ENCODE results near the gene GPHN. TPM values are rescaled to one million over a fixed set of nuclear protein-coding genes. Genes with fewer than 3 reads are reported as not detected.
"Not testable (repeated sequence)": the region's sequence is repeated elsewhere in the genome, so short reads cannot be mapped to it uniquely, and the experiment has no call there.

Gene GPHN
- total and polyA plus RNA-seq, 2 of the 8 experiments (the other 6 are each of a cell fraction or from before 2014, with no cell fraction given): 6.0 to 16.0 TPM

DNA sequence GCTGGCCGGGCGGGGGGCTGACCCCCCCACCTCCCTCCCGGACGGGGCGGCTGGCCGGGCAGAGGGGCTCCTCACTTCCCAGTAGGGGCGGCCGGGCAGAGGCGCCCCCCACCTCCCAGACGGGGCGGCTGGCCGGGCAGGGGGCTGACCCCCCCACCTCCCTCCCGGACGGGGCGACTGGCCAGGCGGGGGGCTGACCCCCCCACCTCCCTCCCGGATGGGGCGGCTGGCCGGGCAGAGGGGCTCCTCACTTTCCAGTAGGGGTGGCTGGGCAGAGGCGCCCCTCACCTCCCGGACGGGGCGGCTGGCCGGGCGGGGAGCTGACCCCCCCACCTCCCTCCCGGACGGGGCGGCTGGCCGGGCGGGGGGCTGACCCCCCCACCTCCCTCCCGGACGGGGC lies 37.2 kb downstream of the GPHN start:
- CTCF ChIA-PET (ENCODE audit: partially characterized antibody); H4K5ac ChIP-seq (ENCODE audit: insufficient read length, low read depth, low read length); H3K4me1 ChIP-seq (replicated peaks in 1 of 4; ENCODE audit: control insufficient read depth in 3 of 4, insufficient read depth in 4 of 4, low read length in 3 of 4); H4K91ac ChIP-seq (replicated peaks; ENCODE audit: insufficient read length, low read length); H3K56ac ChIP-seq (replicated peaks; ENCODE audit: insufficient read length, low read depth, low read length); H2BK5ac ChIP-seq (ENCODE audit: low read depth, low read length); H3K36me3 ChIP-seq (ENCODE audit: control insufficient read depth in 2 of 4, insufficient read depth in 4 of 4, low read length in 3 of 4); H3K4me3 ChIP-seq (ENCODE audit: extremely low read depth in 1 of 4, insufficient read depth in 2 of 4, low read depth in 3 of 4, low read length in 4 of 4); H3K4me2 ChIP-seq (ENCODE audit: insufficient read depth in 1 of 2, low read depth in 2 of 2, low read length in 2 of 2); H3K23me2 ChIP-seq (ENCODE audit: low read depth, low read length); POLR2A ChIA-PET (ENCODE audit: partially characterized antibody); H2BK20ac ChIP-seq (ENCODE audit: low read length); FAIRE-seq; DNase-seq (ENCODE audit: low read depth in 1 of 2, low spot score in 2 of 2); H2AK5ac ChIP-seq (ENCODE audit: low read depth, low read length); H3K4ac ChIP-seq (replicated peaks; ENCODE audit: insufficient read length, low read depth, low read length); H3K27ac ChIP-seq (ENCODE audit: low read depth, low read length); H3K14ac ChIP-seq (ENCODE audit: insufficient read length); H3K27me3 ChIP-seq (replicated peaks in 1 of 4; ENCODE audit: control insufficient read depth in 3 of 4, extremely low read depth in 1 of 4, insufficient read depth in 3 of 4, low read length in 3 of 4); H2AFZ ChIP-seq (ENCODE audit: low read length); H2BK15ac ChIP-seq (ENCODE audit: low read length); H3K79me1 ChIP-seq (ENCODE audit: low read depth, low read length); H3K18ac ChIP-seq (ENCODE audit: extremely low read depth, low read length); H3K9ac ChIP-seq (replicated peaks in 1 of 4; ENCODE audit: extremely low read depth in 1 of 4, low read depth in 3 of 4, low read length in 3 of 4); H3K23ac ChIP-seq (ENCODE audit: insufficient read length); H2BK120ac ChIP-seq (replicated peaks; ENCODE audit: low read depth, low read length); H4K20me1 ChIP-seq (replicated peaks in 1 of 2; ENCODE audit: control insufficient read depth in 1 of 2, insufficient read depth in 2 of 2, low read length in 2 of 2); H4K8ac ChIP-seq (ENCODE audit: extremely low read depth, insufficient read depth, low read length); H2BK12ac ChIP-seq (ENCODE audit: low read depth, low read length): not testable (repeated sequence)
- no CpG with 5 or more reads among the region's 32 CpGs for WGBS, 2 experiments (ENCODE audit: extremely low coverage in 1 of 2, insufficient coverage in 1 of 2, insufficient read length in 1 of 2, insufficient replicate concordance in 2 of 2, low coverage in 1 of 2, low lambda C conversion rate in 2 of 2, missing lambda C conversion rate in 1 of 2)
- Histone ChIP-seq H3K9me3 (ENCODE audit: insufficient read depth in 2 of 2, low read depth in 1 of 2, low read length in 1 of 2) (peaks cover 0 to 13% of the 10 kb centered on the region in 2 experiments; a peak in 2 of 4 replicates), H3K79me2 (ENCODE audit: control insufficient read depth in 1 of 2, insufficient read depth in 2 of 2, low read length in 2 of 2) (peaks cover 0 to 12% of the 10 kb centered on the region in 2 experiments; a peak in 3 of 4 replicates)

DNA sequence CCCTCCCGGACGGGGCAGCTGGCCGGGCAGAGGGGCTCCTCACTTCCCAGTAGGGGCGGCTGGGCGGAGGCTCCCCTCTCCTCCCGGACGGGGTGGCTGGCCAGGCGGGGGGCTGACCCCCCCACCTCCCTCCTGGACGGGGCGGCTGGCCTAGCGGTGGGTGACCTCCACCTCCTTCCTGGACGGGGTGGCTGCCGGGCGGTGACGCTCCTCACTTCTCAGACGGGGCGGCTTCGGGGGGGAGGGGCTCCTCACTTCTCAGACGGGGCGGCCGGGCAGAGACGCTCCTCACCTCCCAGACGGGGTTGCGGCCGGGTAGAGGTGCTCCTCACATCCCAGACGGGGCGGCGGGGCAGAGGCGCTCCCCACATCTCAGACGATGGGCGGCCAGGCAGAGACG lies 37.8 kb downstream of the GPHN start:
- CTCF ChIA-PET (ENCODE audit: partially characterized antibody); H4K20me1 ChIP-seq (replicated peaks in 1 of 2; ENCODE audit: control insufficient read depth in 1 of 2, insufficient read depth in 2 of 2, low read length in 2 of 2); H3K56ac ChIP-seq (replicated peaks; ENCODE audit: insufficient read length, low read depth, low read length); DNase-seq (ENCODE audit: low read depth in 1 of 2, low spot score in 2 of 2); H3K4me2 ChIP-seq (ENCODE audit: insufficient read depth in 1 of 2, low read depth in 2 of 2, low read length in 2 of 2); H3K23me2 ChIP-seq (ENCODE audit: low read depth, low read length); H3K23ac ChIP-seq (ENCODE audit: insufficient read length); FAIRE-seq; H4K5ac ChIP-seq (ENCODE audit: insufficient read length, low read depth, low read length); H4K8ac ChIP-seq (ENCODE audit: extremely low read depth, insufficient read depth, low read length); H3K4me3 ChIP-seq (ENCODE audit: extremely low read depth in 1 of 4, insufficient read depth in 2 of 4, low read depth in 3 of 4, low read length in 4 of 4); H3K79me2 ChIP-seq (ENCODE audit: control insufficient read depth in 1 of 2, insufficient read depth in 2 of 2, low read length in 2 of 2); H2BK5ac ChIP-seq (ENCODE audit: low read depth, low read length); H3K27ac ChIP-seq (ENCODE audit: low read depth, low read length); H2AFZ ChIP-seq (ENCODE audit: low read length); H2AK5ac ChIP-seq (ENCODE audit: low read depth, low read length); H3K27me3 ChIP-seq (replicated peaks in 1 of 4; ENCODE audit: control insufficient read depth in 3 of 4, extremely low read depth in 1 of 4, insufficient read depth in 3 of 4, low read length in 3 of 4); H2BK120ac ChIP-seq (replicated peaks; ENCODE audit: low read depth, low read length); H3K79me1 ChIP-seq (ENCODE audit: low read depth, low read length); POLR2A ChIA-PET (ENCODE audit: partially characterized antibody); H2BK15ac ChIP-seq (ENCODE audit: low read length); H3K14ac ChIP-seq (ENCODE audit: insufficient read length); H3K4ac ChIP-seq (replicated peaks; ENCODE audit: insufficient read length, low read depth, low read length); H2BK12ac ChIP-seq (ENCODE audit: low read depth, low read length); H3K4me1 ChIP-seq (replicated peaks in 1 of 4; ENCODE audit: control insufficient read depth in 3 of 4, insufficient read depth in 4 of 4, low read length in 3 of 4); H4K91ac ChIP-seq (replicated peaks; ENCODE audit: insufficient read length, low read length); H3K36me3 ChIP-seq (ENCODE audit: control insufficient read depth in 2 of 4, insufficient read depth in 4 of 4, low read length in 3 of 4); H2BK20ac ChIP-seq (ENCODE audit: low read length); H3K9ac ChIP-seq (replicated peaks in 1 of 4; ENCODE audit: extremely low read depth in 1 of 4, low read depth in 3 of 4, low read length in 3 of 4); H3K18ac ChIP-seq (ENCODE audit: extremely low read depth, low read length): not testable (repeated sequence)
- WGBS, 2 experiments (ENCODE audit: extremely low coverage in 1 of 2, insufficient coverage in 1 of 2, insufficient read length in 1 of 2, insufficient replicate concordance in 2 of 2, low coverage in 1 of 2, low lambda C conversion rate in 2 of 2, missing lambda C conversion rate in 1 of 2): no CpG with 5 or more reads among the region's 32 CpGs
- H3K9me3 ChIP-seq (ENCODE audit: insufficient read depth in 2 of 2, low read depth in 1 of 2, low read length in 1 of 2): peaks cover 0 to 13% of the 10 kb centered on the region in 2 experiments; a peak in 2 of 4 replicates

Data from H1 (cell line).